ENCODE measurements around the gene GNG13.
"Not testable (repeated sequence)": the region's sequence is repeated elsewhere in the genome, so short reads cannot be mapped to it uniquely, and the experiment has no call there.

GRCh38 chr16:776298-776697 lies 24.2 kb downstream of the GNG13 start:
- not testable (repeated sequence) for TF ChIP-seq EZH2phosphoT487 (IDR thresholded peaks at IDR 0.05; ENCODE audit: unreplicated experiment); EZH2 (IDR thresholded peaks at IDR 0.05; ENCODE audit: low read depth, unreplicated experiment); REST (IDR thresholded peaks at IDR 0.05; ENCODE audit: unreplicated experiment); CTCF (conservative IDR thresholded peaks at IDR 0.05; ENCODE audit: low read depth in 2 of 2); POLR2AphosphoS5 (IDR thresholded peaks at IDR 0.05; ENCODE audit: low read depth); ZNF114 (CRISPR knock-in tag; IDR thresholded peaks at IDR 0.05); CREB1 (CRISPR knock-in tag; IDR thresholded peaks at IDR 0.05; ENCODE audit: low read depth); ZNF462 (CRISPR knock-in tag; IDR thresholded peaks at IDR 0.05); JUNB (IDR thresholded peaks at IDR 0.05; ENCODE audit: unreplicated experiment); STAT1 (IDR thresholded peaks at IDR 0.05; ENCODE audit: unreplicated experiment); ZNF331 (CRISPR knock-in tag; IDR thresholded peaks at IDR 0.05; ENCODE audit: low read depth)
